Globus pallidus (tissue), 1 donor: ENCODE results near the gene KLF7.
"Not testable (repeated sequence)": the region's sequence is repeated elsewhere in the genome, so short reads cannot be mapped to it uniquely, and the experiment has no call there.

ENCODE experiments used
- DNase-seq: peaks from one replicate; pipeline ENCODE4 v3.0.0-alpha.2; 2015; ENCODE audit warnings: low spot score

The KLF7 gene

DNA sequence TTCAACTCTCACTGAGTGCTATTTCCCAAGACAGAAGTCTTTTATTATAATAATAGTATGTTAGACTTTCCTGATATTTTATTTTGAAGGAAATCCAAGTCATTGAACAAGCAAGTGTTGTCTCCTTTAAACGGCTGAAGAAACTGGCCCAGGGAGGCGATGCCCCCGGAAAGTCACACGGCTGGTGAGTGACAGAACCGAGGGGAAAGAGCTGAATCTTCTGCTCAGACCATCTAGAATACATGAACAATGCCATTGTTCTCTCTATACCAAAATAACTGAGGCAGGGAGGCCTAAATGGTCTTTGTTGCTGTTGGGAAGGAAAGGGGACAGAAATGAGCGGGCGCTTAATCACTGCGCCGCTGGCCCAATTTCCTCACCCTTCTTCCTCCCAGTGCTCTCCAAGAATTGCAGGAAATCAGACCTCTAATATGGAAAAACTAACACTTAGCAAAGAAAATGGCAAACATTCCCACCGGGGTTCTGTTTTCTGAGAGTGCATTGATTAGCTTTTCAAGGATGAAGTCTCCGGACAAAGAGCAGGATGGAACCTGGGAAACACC, 101.5 kb downstream of the KLF7 start:
- DNase-seq: peak; percentile 68

DNA sequence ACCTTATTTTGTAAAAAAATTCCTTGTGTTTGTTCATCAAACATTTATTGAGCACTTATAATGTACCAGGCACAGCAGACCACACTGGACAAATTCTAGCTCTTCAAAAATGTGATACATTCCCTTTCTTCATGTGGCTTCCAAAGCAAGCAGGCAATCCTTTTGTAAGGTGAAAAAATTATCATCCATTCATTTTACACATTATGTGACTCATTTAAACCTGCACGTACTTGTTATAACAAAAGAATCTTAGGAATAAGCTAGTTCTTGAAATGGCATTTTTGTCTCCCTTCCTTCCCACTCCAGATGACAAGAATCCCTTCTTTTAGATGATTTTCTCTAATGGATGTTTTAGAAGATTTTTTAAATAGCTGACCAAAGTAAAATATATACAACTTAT, 104.6 kb downstream of the KLF7 start:
- no peak for DNase-seq

DNA sequence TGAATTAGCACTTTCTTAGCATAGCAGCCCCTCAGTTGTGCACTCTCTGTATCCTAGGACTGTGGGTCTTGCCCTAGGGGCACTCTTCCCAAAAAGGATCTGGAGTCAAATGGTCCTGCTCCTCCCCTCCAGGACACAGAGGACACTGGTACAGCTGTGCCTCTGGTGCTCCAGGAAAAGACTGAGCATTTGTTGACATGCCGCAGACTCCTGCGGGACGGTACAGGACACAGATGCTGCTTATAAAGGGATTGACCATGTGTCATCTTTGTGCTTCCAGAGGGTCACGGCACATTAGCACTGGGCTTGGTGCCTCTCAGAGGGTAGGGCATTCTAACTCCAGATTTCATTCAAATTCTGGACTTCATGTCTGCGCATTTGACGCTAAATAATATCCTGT, 110.5 kb downstream of the KLF7 start:
- peak; percentile 49 for DNase-seq

DNA sequence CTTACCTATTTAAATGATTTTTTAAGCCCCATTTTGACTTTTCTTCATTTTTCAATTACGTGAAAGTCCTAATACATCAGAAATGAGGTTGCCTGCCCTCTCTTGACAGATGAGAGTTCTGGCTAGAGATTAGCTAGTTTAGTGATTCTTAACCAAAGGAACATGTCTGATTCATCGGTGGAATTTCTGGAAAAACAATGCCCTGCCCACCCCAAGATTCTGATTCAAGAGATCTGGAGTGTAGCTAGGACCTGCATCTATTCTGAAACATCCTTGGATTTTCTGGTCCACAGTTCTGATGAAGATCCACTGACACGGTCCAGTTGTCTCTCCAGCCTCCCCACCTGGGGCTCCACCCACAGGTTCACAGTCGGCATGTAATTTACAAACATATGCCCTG, 111.2 kb downstream of the KLF7 start:
- DNase-seq: no peak

DNA sequence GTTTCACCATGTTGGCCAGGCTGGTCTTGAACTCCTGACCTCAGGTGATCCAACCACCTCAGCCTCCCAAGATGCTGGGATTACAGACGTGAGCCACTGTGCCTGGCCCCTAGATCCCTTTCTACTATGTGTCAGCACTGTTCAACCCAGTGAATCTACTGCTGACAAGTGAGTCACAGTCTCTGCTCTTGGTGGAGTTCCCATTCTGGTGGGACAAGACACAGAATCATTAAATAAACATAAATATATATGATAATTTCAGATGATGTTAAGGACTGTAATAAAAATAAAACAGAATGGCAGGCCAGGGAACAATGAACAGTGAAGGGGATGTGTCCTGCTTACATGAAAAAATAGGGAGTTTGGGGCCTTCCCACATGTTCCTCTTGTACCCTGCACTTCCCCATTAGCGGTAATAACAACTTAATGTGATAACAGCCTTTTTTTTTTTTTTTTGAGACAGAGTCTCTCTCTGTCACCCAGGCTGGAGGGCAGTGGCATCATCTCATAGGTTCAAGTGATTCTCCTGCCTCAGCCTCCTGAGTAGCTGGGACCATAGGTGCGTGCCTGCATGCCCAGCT, 114.3 kb downstream of the KLF7 start:
- no peak for DNase-seq

DNA sequence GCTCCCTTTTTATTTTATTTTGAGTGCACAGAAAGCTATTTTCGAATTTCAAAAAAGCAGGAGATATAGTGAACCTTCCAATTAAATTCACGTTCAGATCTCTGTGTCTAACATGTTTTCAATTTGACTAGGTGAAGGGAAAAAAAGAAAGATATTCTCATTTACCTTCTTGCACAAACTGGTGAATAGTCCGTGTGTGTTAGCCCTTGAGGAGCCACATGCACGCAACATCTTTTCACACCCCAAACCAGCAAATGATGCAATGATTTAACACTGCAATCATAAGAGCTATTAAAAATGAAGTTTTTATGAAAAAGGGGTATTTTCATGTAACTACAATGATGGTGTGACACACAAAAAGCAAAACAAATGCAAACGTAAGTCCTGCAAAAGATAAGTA, 116.6 kb downstream of the KLF7 start:
- DNase-seq: no peak

DNA sequence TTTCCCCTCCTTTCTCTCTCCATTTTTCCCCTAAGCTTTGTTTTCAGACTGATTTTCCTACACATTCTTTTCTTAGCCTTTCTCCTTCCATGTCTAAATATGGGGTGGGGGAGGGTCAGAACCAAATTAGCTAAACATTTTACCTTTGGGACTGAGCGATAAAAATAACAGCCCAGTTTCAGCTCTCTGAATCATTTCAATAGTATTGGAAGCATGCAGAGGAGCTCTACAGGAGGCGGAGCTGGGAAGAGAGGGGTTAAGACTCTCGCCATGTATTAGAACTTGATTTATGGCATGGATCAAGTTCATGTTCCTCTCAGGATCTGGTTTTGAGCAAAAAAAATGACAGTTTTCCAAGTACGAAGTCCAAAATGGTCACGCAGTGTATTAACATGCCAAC, 117.3 kb downstream of the KLF7 start:
- DNase-seq: no peak

DNA sequence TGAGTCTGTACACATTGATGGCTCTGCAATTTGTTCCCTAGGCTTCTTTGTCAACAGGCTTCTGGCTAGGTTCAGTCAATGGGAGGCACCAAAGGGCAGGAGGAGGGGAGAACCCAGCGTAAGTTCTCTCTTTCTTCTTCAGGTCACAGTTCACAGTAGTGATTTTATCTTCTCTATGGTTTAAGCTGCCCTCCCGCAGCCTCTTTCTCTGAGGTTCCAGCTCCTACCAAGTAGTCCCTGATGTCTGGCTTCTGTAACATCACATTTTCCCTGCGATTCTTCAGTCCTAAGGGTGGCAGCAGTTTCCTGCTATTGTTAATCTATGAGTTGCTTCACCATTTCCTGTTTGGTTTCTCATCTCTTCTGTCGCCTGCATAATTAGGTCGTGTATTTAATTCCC, 119.0 kb downstream of the KLF7 start:
- DNase-seq: peak; percentile 80

DNA sequence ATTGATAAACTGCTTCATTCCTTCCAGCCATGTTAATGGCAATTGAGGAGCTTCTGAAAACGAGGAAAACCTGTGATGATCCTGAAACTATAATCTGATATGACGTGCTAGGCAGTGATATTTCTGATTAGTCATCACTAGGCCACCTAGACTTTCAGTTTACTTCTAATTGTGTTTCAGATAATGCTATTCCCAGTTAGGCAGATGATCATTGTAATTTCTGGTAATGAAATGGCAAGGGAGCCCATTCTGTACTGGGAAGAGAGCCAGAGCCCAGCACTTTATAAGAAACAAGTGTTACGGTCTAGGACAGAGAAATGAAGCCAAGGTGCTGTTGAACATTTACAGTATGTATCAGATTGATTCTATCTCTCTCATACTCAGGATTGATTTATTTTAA, 120.2 kb downstream of the KLF7 start:
- no peak for DNase-seq

DNA sequence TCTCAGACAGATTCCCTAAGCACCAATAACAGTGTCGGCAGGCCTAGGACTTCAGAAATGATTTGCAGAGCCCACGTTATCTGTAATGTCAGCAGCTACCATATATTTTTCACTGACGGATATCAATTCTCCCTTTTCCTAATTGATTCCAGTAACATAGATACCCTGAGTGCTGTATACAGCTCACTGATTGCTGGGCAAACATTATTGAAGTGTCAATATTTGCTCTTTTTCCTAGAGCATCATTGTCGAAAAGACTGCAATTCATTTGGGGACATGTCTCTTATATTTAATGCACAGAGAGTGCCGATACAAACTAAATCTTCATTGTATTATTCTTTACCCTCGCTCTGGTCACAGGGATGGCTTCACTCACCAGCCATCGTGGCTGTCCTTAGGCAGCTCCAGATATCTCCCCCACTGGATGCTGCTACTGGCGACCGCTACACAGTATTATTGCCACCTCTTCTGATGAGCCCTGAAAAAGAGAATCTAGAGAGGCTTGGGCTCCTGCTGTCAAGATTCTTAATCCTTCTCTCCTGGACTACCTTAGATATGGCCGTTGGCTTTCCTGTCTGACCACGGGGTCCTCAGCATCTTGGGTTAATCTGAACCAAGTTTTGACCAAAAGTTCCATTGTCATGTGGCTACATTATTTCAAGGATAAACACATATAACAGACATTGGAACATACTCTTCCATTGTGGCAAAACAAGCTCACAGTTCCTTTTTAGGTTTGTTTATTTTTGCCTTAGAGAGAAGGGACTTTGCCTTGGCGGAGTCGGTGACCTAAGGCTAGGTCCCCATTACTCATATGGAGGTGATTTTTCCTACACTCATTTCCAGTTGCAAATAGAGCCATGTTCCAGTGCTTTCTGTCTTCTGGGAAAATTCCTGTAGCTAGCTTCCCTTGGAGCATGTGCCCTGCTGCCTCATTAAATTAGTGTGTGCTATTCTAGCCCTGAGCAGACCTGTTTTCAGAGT, 121.1 kb downstream of the KLF7 start:
- DNase-seq: no peak

DNA sequence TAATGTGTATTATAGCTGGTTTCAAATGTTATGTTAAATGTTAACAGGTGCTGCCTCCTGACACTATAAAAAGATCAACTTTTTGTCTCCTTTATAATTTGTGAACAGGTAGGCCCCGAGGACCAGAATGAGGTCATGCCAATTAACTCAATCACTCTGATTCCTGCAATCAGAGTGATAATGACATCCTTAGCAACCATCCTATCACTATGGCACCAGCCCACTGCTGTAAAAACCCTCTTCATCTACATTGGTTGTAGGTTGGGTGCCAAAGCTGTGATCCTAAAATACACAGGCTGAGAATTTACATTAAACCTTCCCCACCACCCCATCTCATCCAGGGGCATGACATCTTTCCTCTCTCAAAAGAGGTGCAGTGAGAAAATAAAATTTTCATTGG, 122.9 kb downstream of the KLF7 start:
- no peak for DNase-seq

DNA sequence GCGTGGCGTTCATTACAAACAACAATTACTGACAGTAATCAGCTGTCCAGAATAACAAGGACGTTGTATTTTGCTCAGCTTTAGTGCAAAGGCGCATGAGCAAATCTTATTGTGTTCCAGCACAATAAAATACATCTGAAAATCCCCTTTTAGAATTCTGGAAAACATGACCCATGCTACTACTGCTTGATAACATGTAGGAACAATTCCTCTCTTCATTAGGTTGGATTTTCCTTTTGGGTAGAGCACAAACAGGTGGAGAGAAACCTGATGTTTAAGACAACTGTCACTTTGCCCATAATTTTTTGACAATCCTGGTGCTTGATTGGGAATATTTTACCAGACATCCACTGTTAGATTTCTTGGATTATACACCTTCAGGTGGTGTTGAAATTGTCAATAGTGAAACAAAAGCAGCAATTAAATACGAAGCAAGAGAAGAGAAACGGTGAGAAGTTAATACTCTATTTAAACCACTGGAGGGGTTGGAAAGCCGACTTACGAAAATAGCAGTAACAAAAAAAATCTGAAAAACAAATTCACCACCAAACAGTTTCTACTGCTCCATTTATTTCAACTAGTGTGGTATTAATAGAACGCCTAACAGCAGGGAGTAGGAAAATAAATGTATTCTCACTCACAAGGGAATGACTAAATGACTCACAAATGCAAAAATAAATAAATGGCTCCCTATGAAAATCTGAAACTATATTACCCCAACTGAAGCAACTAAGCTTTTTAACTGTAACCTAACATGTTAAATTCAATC, 123.8 kb downstream of the KLF7 start:
- peak; percentile 47 for DNase-seq

DNA sequence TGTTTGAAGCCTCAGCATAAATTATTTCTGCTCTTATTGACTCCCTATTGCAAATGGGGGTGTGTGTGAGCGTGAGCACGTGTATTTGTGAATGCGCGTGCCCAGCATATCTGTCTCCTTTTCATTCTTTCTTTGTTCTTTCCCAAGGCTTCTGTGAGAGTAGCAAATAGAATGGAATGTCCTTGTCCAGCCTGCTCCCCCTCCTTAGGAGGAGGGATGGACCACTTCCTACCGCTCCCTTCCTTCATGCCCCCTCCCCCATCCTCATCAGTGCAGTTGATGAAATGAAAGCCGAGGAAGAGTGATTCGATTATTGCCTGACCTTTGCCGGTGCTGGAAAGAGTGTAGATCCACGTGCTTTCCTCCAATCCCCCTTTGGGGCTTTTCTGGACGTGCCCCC, 124.5 kb downstream of the KLF7 start:
- peak; percentile 47 for DNase-seq

DNA sequence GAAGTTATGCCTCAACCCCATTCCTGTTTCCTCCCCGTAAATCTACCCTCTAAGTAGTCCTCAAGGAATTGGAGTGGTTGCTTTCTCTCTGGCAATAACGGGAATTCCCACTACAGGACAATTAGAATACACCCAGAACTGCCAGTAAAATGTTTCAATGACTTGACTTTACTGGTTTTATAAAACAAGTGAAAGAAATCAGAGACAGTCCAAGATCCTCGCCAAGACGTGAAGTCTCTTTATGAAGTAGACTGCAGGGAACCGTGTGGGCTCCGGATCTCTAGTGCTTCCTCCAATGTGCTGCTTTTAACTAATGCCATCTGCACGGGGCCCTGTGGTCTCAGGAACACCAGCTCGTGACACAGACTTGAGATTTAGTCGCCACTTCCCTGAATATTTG, 125.1 kb downstream of the KLF7 start:
- no peak for DNase-seq

DNA sequence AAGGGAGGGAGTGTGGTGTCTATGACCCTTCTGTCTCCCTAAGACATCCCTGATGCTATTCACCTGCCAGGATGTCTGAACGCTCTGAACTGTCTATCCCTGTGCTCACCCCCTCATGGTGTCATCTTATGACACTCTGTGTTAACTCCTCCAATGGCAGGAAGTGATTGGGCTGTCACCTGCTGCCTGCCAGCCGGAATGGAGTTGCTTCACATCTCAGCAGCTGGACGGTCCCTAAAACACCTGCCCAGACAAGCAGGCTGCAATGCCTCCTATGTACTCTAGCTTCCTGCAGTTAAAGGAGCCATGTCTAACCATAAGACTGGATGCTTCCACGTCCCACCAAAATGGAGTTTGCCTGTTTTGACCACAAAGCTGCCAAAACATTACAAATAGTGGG, 126.5 kb downstream of the KLF7 start:
- DNase-seq: no peak

DNA sequence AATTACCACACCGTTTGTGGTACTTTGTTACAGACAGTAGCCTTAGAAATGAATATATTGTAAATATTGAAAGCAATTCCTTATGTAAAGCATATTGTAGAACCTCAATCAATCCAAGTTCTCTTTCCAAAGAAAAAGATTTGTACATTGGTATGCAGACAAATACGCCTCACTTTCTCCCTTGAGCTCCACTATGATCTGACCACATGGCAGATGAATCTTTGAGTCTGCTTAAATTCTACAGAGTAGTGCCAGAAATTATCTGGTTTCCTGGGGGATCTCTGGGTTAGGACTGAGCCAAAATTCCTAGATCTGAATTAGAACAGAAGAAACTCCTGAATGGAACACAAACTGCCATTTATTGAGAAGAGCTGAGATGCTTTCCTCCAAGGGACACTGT, 127.4 kb downstream of the KLF7 start:
- no peak for DNase-seq

DNA sequence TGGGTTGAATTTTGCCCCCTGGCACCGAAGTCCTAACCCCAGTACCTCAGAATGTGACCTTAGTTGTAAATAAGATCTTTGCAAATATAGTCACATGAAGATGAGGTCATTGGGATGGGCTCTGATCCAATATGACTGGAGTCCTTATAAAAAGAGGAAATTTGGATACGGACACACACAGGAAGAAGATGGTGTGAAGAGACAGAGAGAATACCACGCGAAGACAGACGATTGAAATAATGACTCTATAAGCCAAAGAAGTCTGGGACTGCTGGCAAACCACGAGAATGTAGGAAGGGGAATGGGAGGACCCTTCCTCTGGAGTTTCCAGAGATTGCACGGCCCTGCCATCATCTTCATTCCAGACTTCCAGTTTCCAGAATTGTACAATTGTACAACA, 127.9 kb downstream of the KLF7 start:
- no peak for DNase-seq

DNA sequence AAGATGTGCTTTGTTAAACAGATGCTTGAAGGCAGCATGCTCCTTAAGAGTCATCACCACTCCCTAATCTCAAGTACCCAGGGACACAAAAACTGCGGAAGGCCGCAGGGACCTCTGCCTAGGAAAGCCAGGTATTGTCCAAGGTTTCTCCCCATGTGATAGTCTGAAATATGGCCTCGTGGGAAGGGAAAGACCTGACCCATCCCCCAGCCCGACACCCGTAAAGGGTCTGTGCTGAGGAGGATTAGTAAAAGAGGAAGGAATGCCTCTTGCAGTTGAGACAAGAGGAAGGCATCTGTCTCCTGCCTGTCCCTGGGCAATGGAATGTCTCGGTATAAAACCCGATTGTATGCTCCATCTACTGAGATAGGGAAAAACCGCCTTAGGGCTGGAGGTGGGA, 128.7 kb downstream of the KLF7 start:
- DNase-seq: not testable (repeated sequence)

DNA sequence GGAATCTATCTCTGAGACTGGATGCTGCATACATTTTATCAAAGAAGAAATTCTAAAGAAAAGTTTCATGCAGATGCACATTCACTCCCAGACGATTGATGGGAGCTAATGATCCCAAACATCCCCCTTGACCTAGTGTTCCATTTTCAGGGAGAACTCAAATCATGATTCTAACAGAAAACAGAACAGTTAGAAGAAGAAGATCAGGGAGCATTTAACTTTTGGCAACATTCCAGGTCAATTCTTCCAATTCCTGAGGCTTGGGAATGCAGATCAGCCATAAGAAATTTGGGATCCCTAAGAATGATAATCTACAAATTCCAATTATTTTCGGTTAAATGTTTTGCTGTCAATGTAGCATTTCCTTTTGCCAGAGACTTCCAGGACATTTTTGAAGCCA, 129.9 kb downstream of the KLF7 start:
- DNase-seq: no peak

DNA sequence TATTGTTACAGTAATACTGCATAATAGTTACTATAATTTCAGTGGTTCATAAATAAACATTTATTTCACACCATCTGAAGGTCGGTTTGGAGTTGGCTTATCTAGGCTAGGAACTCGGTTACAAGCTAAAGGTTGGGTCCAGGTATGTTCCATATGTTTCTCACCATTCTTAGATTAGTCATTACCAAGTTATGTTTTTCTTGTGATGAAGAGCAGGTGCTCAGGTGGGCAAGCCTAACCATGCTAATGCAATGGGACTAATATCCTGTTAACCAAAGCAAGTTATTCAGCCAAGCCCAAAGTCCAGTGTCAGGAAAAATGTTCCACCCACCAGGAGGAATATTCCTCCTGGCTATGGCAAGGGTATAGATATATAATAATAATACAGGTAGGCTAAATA, 133.3 kb downstream of the KLF7 start:
- no peak for DNase-seq
